Measurements from ENCODE around the gene EVL. TPM values are rescaled to one million over a fixed set of nuclear protein-coding genes. Genes with fewer than 3 reads are reported as not detected.

EVL gene
- total and polyA plus RNA-seq, 2 donors (not counting 3 experiments of a cell fraction or from before 2014, with no cell fraction given) = 34.6 to 62.5 TPM

DNA sequence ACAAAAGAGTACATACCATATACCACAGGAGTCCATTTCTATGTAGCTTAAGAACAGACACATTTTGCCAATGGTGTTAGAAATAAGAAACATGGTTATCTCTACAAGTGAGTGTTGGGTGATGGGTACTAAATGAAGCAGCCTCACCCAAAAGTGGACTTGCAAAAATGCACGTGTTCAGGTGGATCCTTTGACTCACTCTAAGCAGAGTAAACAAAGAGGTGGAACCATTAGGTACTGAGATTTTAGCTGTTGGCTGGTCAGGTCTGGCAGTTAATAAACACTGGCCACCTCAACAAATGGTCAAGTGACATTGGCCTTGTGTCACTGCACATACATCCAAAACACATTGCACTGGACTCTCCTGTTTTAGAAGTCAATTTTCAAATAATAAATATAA, 27.6 kb downstream of the EVL start:
- Histone ChIP-seq H3K9me1 (replicated peaks; ENCODE audit: control insufficient read depth, extremely low read depth, insufficient read depth, low read length) (no peaks in the 10 kb centered on the region), H4K20me1 (replicated peaks; ENCODE audit: control insufficient read depth, extremely low read depth, insufficient read depth, low read length) (no peaks in the 10 kb centered on the region), H3K4me2 (ENCODE audit: insufficient read depth, low read length) (no peak overlapping the region), H3K9me3 (replicated peaks; ENCODE audit: control insufficient read depth, insufficient read depth, low read length) (no peaks in the 10 kb centered on the region), H3K36me3 (ENCODE audit: control insufficient read depth in 2 of 2, extremely low read depth in 1 of 2, insufficient read depth in 2 of 2, low read length in 2 of 2) (no peaks in the 10 kb centered on the region), H3K4me1 (ENCODE audit: control insufficient read depth, extremely low read depth, insufficient read depth, low read length) (no peaks in the 10 kb centered on the region), H2AFZ (ENCODE audit: low read depth, low read length) (no peak overlapping the region), H3K4me3 (replicated peaks in 1 of 3; ENCODE audit: insufficient read depth in 1 of 3, low read depth in 1 of 3, low read length in 3 of 3) (no peak overlapping the region), H3K9ac (replicated peaks; ENCODE audit: extremely low read depth, insufficient read depth, low read length) (no peak overlapping the region), H3K27ac (ENCODE audit: insufficient read depth, low read depth, low read length) (no peak overlapping the region), H3K79me2 (ENCODE audit: control insufficient read depth, insufficient read depth, low read length) (no peaks in the 10 kb centered on the region), H3K27me3 (ENCODE audit: control insufficient read depth in 2 of 2, insufficient read depth in 2 of 2, low read length in 2 of 2) (no peaks in the 10 kb centered on the region)
- dilution Hi-C loops (cut with MboI; ENCODE audit: extremely low pct_ligation_motif_present, low sequenced_read_pairs) (no loop called here), intact Hi-C loops (cut with micrococcal nuclease) (no loop called here)
- ChIA-PET POLR2A (no interaction called here), CTCF (interaction anchor here (1.4 kb wide), 1 partner anchor 16 kb away, joined by 4 read pairs; no protein-coding TSS in a partner anchor)
- BruUV-seq (replicated peaks) = no TSS peak
- TF ChIP-seq CTCF (IDR thresholded peaks at IDR 0.05; ENCODE audit: extremely low read depth in 1 of 2, insufficient read depth in 1 of 2, low read depth in 1 of 2, low read length in 2 of 2) = no peak
- TF ChIP-seq JUN (IDR thresholded peaks at IDR 0.05; ENCODE audit: borderline replicate concordance, insufficient read depth, insufficient read length, low read depth) = no peak
- TF ChIP-seq POLR2AphosphoS5 (IDR thresholded peaks at IDR 0.05; ENCODE audit: insufficient read depth, low read depth, low read length) = no peak
- no peak for TF ChIP-seq MAX (IDR thresholded peaks at IDR 0.05; ENCODE audit: insufficient read depth, insufficient read length)
- TF ChIP-seq FOS (IDR thresholded peaks at IDR 0.05; ENCODE audit: borderline replicate concordance, insufficient read depth, low read length) = no peak
- no peak for TF ChIP-seq MYC (IDR thresholded peaks at IDR 0.05; ENCODE audit: low read depth, low read length)
- TF ChIP-seq EZH2 (IDR thresholded peaks at IDR 0.05; ENCODE audit: borderline replicate concordance, low read depth, low read length, severe bottlenecking) = no peak
- TF ChIP-seq POLR2A (IDR thresholded peaks at IDR 0.05; ENCODE audit: low read depth, low read length) = no peak
- no peak for TF ChIP-seq GATA2 (IDR thresholded peaks at IDR 0.05; ENCODE audit: insufficient read depth, insufficient read length, low read depth, low read length)
- DNase-seq (ENCODE audit: low read depth, low spot score) = no peak
- no peak for FAIRE-seq

Data from endothelial cell of umbilical vein (primary cell).